WERI-Rb-1 (cell line): ENCODE results near the gene DGKE.

ENCODE experiments used
- DNase-seq: peaks from one replicate; pipeline ENCODE4 v3.0.0-alpha.2; 2020
- H3K27ac ChIP-seq: fragments of 250-450 bp; sonication (Bioruptor Pico); 2 replicates; pipeline ENCODE4 v1.5.1; 2020; ENCODE audit warnings: mild to moderate bottlenecking, moderate library complexity
- H3K27me3 ChIP-seq: fragments of 250-450 bp; sonication (Bioruptor Pico); 2 replicates; pipeline ENCODE4 v1.5.1; 2021; ENCODE audit warnings: mild to moderate bottlenecking, low read depth, moderate library complexity; ENCODE audit not compliant: insufficient read depth, severe bottlenecking
- H3K36me3 ChIP-seq: fragments of 250-450 bp; sonication (Bioruptor Pico); 2 replicates; pipeline ENCODE4 v1.5.1; 2020; ENCODE audit warnings: mild to moderate bottlenecking, moderate library complexity
- H3K4me3 ChIP-seq: 2 replicates; pipeline ENCODE4 v1.5.1; 2011; ENCODE audit warnings: low read depth, mild to moderate bottlenecking, control low read depth, low read length
- H3K9me3 ChIP-seq: fragments of 250-450 bp; sonication (Bioruptor Pico); 2 replicates; pipeline ENCODE4 v1.5.1; 2021; ENCODE audit warnings: mild to moderate bottlenecking, moderate library complexity; ENCODE audit not compliant: severe bottlenecking
- CTCF ChIP-seq: IDR thresholded peaks from 2 replicates; pipeline ENCODE4 v1.5.1; 2011; ENCODE audit warnings: low read depth, mild to moderate bottlenecking, control low read depth, inconsistent platforms, low read length

Gene DGKE

GRCh38 chr17:56793957-56794356 is 40.0 kb upstream of the DGKE start:
- no peak overlapping the region for H3K4me3 ChIP-seq
- no peak overlapping the region for H3K27ac ChIP-seq
- H3K36me3 ChIP-seq = no peaks in the 10 kb centered on the region
- H3K27me3 ChIP-seq = peaks cover 15% of the 10 kb centered on the region
- no peak for DNase-seq
- H3K9me3 ChIP-seq = no peaks in the 10 kb centered on the region
- no peak for TF ChIP-seq CTCF

- no peak overlapping the region for H3K27ac ChIP-seq
- no peak for TF ChIP-seq CTCF
- peaks cover 7% of the 10 kb centered on the region for H3K27me3 ChIP-seq
- no peaks in the 10 kb centered on the region for H3K36me3 ChIP-seq
- DNase-seq = no peak
- H3K9me3 ChIP-seq = no peaks in the 10 kb centered on the region
- H3K4me3 ChIP-seq = no peak overlapping the region
Observed at GRCh38 chr17:56795221-56795865, 38.6 kb upstream of the DGKE start.

- no peak overlapping the region for H3K27ac ChIP-seq
- no peaks in the 10 kb centered on the region for H3K36me3 ChIP-seq
- no peak for DNase-seq
- no peak overlapping the region for H3K4me3 ChIP-seq
- no peak for TF ChIP-seq CTCF
- H3K9me3 ChIP-seq = no peaks in the 10 kb centered on the region
- H3K27me3 ChIP-seq = peaks cover 10% of the 10 kb centered on the region
Observed at GRCh38 chr17:56796536-56796935, 37.4 kb upstream of the DGKE start.

GRCh38 chr17:56798916-56799315 is 35.0 kb upstream of the DGKE start:
- Histone ChIP-seq H3K27ac (no peak overlapping the region), H3K4me3 (no peak overlapping the region), H3K36me3 (no peaks in the 10 kb centered on the region), H3K27me3 (peaks cover 9% of the 10 kb centered on the region), H3K9me3 (no peaks in the 10 kb centered on the region)
- TF ChIP-seq CTCF = no peak
- no peak for DNase-seq

- Histone ChIP-seq H3K4me3 (no peak overlapping the region), H3K27ac (no peak overlapping the region), H3K36me3 (no peaks in the 10 kb centered on the region), H3K9me3 (no peaks in the 10 kb centered on the region), H3K27me3 (peaks cover 7% of the 10 kb centered on the region)
- DNase-seq = no peak
- TF ChIP-seq CTCF = no peak
Observed at GRCh38 chr17:56801459-56802178, 32.3 kb upstream of the DGKE start.
